SK-N-MC (cell line): ENCODE results near the gene SLC49A3.
A peak's percentile ranks its signal among the peaks of the same experiment; 100 is the strongest.
"Not testable (repeated sequence)": the region's sequence is repeated elsewhere in the genome, so short reads cannot be mapped to it uniquely, and the experiment has no call there.

Experiments
- DNase-seq: peaks from one replicate; pipeline ENCODE4 v3.0.0-alpha.2; 2011; ENCODE audit warnings: low read depth, low spot score
- H3K27ac ChIP-seq: fragments of 200-600 bp; sonication (generic); 2 replicates; pipeline ENCODE4 v1.5.1; 2016; ENCODE audit warnings: mixed run types
- H3K36me3 ChIP-seq: fragments of 200-600 bp; sonication (generic); 2 replicates; pipeline ENCODE4 v1.6.1; 2017; ENCODE audit warnings: antibody characterized with exemption, low read length, mixed read lengths; ENCODE audit not compliant: insufficient read depth
- H3K4me3 ChIP-seq: fragments of 200-600 bp; sonication (generic); 2 replicates; pipeline ENCODE4 v1.5.1; 2016
- H3K9ac ChIP-seq: fragments of 200-600 bp; sonication (generic); 2 replicates; pipeline ENCODE4 v1.8.0; 2017; ENCODE audit warnings: mixed run types, mixed read lengths; ENCODE audit not compliant: insufficient read length
- H3K9me3 ChIP-seq: fragments of 200-600 bp; sonication (generic); 2 replicates; pipeline ENCODE4 v1.6.1; 2017; ENCODE audit warnings: low read depth, mild to moderate bottlenecking, antibody characterized with exemption, low read length, moderate library complexity, mixed read lengths
- EZH2 ChIP-seq: fragments of 200-600 bp; sonication (generic); IDR thresholded peaks from one replicate; pipeline ENCODE4 v1.6.1; 2017; ENCODE audit warnings: antibody characterized with exemption
- FOXP2 ChIP-seq: optimal IDR thresholded peaks from 2 replicates; pipeline ENCODE3; 2011; ENCODE audit warnings: mild to moderate bottlenecking, moderate library complexity; ENCODE audit not compliant: insufficient read depth; ENCODE audit errors: extremely low read length, control extremely low read depth
- POLR2AphosphoS5 ChIP-seq: IDR thresholded peaks from 2 replicates; pipeline ENCODE4 v1.6.1; 2012; ENCODE audit warnings: mild to moderate bottlenecking, low read depth, low read length, borderline replicate concordance

The SLC49A3 gene

DNA sequence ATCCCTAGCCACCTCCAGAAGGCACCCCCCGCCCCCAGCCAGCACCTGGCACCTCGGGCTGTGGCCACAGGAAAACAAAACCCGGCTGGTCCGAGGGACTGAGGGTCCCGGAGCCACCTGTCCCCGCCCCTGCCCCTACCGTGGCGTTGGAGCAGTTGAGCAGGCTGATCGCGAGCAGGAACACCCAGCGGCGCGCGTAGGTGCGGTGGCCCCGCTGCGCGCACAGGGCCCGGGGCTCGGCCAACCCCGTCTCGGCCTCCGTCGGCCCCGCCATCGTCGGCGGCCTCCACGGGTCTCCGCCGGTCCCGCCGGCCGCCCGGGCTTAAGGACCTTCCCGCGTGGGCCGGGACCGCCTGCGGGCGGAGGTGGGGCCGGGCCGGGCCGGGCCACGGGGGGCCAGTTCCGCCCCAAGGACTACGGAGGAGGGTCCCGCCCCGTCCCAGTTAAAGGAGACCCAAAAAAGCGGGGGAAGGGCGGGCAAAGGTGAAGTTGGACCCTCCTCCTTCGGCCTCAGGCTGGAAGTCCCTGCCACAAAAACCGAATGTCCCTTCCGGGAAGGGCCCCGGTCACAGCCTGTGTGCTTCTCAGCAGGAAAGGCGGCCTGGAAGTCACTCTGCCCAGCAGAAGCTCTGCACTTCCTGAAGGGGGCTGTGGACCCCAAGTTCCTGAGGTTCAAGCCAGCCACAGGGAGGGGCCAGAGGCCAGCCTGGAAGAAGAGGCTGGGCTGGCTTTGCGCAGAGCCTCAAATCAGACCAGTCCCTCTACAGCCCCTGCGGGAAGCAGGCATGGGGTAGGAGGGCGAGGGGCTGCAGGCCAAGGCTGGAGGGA is at the start of gene SLC49A3:
Gene SLC49A3, minus strand, starts transcription at position 298 of the 828 bp plus-strand sequence. Its CDS starts 24 bp downstream, at position 274.
- no peak within 1 kb of the TSS for H3K9ac ChIP-seq

DNA sequence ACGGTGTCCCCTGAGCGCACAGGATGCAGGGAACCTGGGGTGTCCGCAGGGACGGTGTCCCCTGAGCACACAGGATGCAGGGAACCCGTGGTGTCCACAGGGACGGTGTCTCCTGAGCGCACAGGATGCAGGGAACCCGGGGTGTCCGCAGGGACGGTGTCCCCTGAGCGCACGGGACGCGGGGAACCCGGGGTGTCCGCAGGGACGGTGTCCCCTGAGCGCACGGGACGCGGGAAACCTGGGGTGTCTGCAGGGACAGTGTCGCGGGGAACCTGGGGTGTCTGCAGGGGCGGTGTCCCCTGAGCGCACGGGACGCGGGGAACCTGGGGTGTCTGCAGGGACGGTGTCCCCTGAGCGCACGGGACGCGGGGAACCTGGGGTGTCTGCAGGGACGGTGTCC is 47.6 kb upstream of the SLC49A3 start:
- H3K27ac ChIP-seq, H3K9me3 ChIP-seq, H3K4me3 ChIP-seq, H3K9ac ChIP-seq, DNase-seq: not testable (repeated sequence)
- H3K36me3 ChIP-seq = peaks cover 73% of the 10 kb centered on the region

More for the DNA sequence above, at the start of gene SLC49A3:
- H3K9me3 ChIP-seq = no peaks in the 10 kb centered on the region
- no peaks in the 10 kb centered on the region for H3K36me3 ChIP-seq
- no peak within 1 kb of the TSS for H3K4me3 ChIP-seq
- DNase-seq = no peak
- TF ChIP-seq FOXP2 (no peak), POLR2AphosphoS5 (no peak), EZH2 (no peak)
- no peak within 1 kb of the TSS for H3K27ac ChIP-seq

- H3K36me3 ChIP-seq = peaks cover 80% of the 10 kb centered on the region
- DNase-seq = no peak
- TF ChIP-seq POLR2AphosphoS5 (no peak), EZH2 (no peak), FOXP2 (no peak)
- H3K4me3 ChIP-seq = no peak overlapping the region
- no peaks in the 10 kb centered on the region for H3K9me3 ChIP-seq
- no peak overlapping the region for H3K27ac ChIP-seq
- H3K9ac ChIP-seq = no peak overlapping the region
Measured at GRCh38 chr4:735583-735982, 46.6 kb upstream of the SLC49A3 start.

GRCh38 chr4:734951-735350 is 46.0 kb upstream of the SLC49A3 start:
- peaks cover 80% of the 10 kb centered on the region for H3K36me3 ChIP-seq
- TF ChIP-seq EZH2 (no peak), FOXP2 (no peak), POLR2AphosphoS5 (no peak)

DNA sequence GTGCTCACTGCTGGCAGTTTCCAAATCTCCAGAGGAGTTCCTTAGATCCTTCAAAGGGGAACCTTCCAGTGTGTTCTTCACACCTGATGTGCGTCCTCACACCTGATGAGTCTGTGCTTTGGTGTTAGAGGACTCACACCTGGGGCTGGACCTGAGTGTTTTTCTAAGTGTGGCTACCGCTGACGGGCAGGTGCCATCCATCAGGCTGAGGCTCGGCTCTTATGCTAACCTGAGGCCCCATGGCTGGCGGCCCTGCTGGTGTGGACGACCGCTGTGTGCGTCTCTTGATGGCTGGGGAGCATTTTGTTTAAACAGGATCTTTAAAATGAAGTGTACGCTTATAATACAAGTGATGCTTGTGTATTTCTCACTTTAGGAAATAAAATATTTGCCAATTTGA is 45.1 kb upstream of the SLC49A3 start:
- no peak overlapping the region for H3K9ac ChIP-seq
- no peak for TF ChIP-seq POLR2AphosphoS5
- no peak for TF ChIP-seq EZH2
- TF ChIP-seq FOXP2 = no peak
- no peak for DNase-seq
- H3K9me3 ChIP-seq = no peaks in the 10 kb centered on the region
- no peak overlapping the region for H3K27ac ChIP-seq
- peaks cover 72% of the 10 kb centered on the region for H3K36me3 ChIP-seq
- H3K4me3 ChIP-seq = no peak overlapping the region

More at GRCh38 chr4:734951-735350, 46.0 kb upstream of the SLC49A3 start:
- H3K9ac ChIP-seq = no peak overlapping the region
- no peak for DNase-seq
- H3K9me3 ChIP-seq = no peaks in the 10 kb centered on the region
- no peak overlapping the region for H3K27ac ChIP-seq
- no peak overlapping the region for H3K4me3 ChIP-seq

DNA sequence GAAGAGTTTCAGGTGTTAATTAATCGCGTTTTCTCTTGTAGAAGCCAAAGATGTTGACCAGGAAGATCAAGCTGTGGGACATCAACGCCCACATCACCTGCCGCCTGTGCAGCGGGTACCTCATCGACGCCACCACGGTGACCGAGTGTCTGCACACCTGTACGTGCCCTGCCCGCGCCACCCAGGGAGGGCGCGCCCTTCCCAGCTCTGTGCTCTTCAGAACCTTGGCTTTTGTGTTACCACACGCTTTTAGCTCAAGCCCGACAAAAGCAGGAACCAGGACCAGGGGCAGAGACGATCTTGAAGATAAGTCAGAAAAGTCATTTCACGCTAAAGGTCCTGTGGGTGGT is 44.7 kb upstream of the SLC49A3 start:
- Histone ChIP-seq H3K9ac (no peak overlapping the region), H3K27ac (no peak overlapping the region), H3K4me3 (no peak overlapping the region), H3K9me3 (no peaks in the 10 kb centered on the region), H3K36me3 (peaks cover 68% of the 10 kb centered on the region)
- TF ChIP-seq EZH2 (no peak), POLR2AphosphoS5 (no peak), FOXP2 (no peak)
- no peak for DNase-seq

- Histone ChIP-seq H3K36me3 (peaks cover 67% of the 10 kb centered on the region), H3K27ac (no peak overlapping the region)
- no peak for DNase-seq
Measured at GRCh38 chr4:732911-733630, 44.1 kb upstream of the SLC49A3 start.

DNA sequence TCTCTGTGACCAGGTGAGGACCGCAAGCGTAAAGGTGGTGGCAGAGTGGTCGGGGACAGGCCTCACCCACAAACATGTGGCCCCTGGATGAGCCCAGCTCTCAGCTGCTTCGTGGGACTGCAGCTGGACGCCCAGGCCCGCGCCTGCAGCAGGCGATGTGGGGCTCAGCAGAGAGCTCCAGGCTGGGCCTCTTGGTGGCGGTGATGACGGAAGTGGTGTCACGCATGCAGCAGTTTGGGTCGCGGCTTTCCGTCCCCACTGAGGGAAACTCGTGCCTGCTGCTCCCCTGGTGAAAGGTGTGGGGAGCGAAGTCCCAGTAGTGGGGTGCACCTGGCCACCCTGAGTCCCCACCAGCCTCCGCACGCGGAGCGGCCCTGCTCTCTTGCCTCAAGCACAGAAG is 43.5 kb upstream of the SLC49A3 start:
- Histone ChIP-seq H3K4me3 (no peak overlapping the region), H3K9me3 (no peaks in the 10 kb centered on the region), H3K27ac (no peak overlapping the region), H3K9ac (no peak overlapping the region), H3K36me3 (peaks cover 61% of the 10 kb centered on the region)
- no peak for TF ChIP-seq EZH2
- no peak for TF ChIP-seq POLR2AphosphoS5
- no peak for TF ChIP-seq FOXP2
- no peak for DNase-seq

More at GRCh38 chr4:732911-733630, 44.1 kb upstream of the SLC49A3 start:
- no peak overlapping the region for H3K9ac ChIP-seq
- TF ChIP-seq FOXP2 (peak; percentile 32), EZH2 (no peak)
- no peaks in the 10 kb centered on the region for H3K9me3 ChIP-seq
- H3K4me3 ChIP-seq = no peak overlapping the region

DNA sequence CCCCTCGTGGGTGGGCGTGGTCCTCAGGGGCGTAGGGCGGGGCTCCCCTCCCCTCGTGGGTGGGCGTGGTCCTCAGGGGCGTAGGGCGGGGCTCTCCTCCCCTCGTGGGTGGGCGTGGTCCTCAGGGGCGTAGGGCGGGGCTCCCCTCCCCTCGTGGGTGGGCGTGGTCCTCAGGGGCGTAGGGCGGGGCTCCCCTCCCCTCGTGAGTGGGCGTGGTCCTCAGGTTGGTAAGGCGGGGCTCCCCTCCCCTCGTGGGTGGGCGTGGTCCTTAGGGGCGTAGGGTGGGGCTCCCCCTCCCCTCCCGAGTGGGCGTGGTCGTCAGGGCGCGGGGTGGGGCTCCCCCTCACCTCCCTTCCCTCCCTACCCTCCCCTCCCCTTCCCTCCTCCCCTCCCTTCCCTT is 43.0 kb upstream of the SLC49A3 start:
- DNase-seq, H3K9me3 ChIP-seq, H3K4me3 ChIP-seq, H3K27ac ChIP-seq, H3K9ac ChIP-seq: not testable (repeated sequence)
- H3K36me3 ChIP-seq = peaks cover 55% of the 10 kb centered on the region

GRCh38 chr4:730946-731904 is 42.3 kb upstream of the SLC49A3 start:
- peaks cover 53% of the 10 kb centered on the region for H3K36me3 ChIP-seq
- H3K9me3 ChIP-seq, DNase-seq, H3K27ac ChIP-seq, H3K4me3 ChIP-seq, H3K9ac ChIP-seq: not testable (repeated sequence)
